ENCODE results near the gene SIK3.

DNA sequence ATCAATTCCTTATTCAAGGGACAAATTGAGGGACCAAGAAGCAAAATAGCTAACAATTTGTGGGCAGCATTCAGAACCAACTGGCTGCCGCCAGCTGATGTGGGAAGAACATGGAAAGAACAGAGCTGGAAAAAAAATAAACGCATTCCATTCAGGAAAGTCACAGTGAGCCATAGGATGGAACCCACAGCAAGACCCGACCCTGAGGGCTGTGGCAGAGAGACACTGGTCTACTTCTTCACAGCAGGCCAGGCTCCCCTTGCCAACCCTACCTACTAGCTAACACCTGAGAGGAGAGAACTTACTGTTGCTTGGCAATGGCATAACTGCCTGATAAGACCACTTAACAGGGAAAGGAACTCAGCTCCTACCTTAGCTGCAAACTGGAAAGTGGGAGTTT, 137.3 kb downstream of the SIK3 start:
- TF ChIP-seq POLR2A (IDR thresholded peaks at IDR 0.05) (no peak), EP300 (IDR thresholded peaks at IDR 0.05) (no peak)
- TF ChIP-seq, protein P1, sequence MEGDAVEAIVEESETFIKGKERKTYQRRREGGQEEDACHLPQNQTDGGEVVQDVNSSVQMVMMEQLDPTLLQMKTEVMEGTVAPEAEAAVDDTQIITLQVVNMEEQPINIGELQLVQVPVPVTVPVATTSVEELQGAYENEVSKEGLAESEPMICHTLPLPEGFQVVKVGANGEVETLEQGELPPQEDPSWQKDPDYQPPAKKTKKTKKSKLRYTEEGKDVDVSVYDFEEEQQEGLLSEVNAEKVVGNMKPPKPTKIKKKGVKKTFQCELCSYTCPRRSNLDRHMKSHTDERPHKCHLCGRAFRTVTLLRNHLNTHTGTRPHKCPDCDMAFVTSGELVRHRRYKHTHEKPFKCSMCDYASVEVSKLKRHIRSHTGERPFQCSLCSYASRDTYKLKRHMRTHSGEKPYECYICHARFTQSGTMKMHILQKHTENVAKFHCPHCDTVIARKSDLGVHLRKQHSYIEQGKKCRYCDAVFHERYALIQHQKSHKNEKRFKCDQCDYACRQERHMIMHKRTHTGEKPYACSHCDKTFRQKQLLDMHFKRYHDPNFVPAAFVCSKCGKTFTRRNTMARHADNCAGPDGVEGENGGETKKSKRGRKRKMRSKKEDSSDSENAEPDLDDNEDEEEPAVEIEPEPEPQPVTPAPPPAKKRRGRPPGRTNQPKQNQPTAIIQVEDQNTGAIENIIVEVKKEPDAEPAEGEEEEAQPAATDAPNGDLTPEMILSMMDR (IDR thresholded peaks at IDR 0.05), result no peak
